H7 (cell line): ENCODE measurements around the gene NOX3. TPM values are rescaled to one million over a fixed set of nuclear protein-coding genes. Genes with fewer than 3 reads are reported as not detected.

Experiments
- DNase-seq: peaks from one replicate; pipeline ENCODE4 v3.0.0; 2012
- H3K27me3 ChIP-seq: 2 replicates; pipeline ENCODE4 v1.6.0; 2011; ENCODE audit warnings: mild to moderate bottlenecking, low read length; ENCODE audit not compliant: control insufficient read depth, insufficient read depth
- H3K36me3 ChIP-seq: replicated peaks from 2 replicates; pipeline ENCODE4 v1.5.1; 2011; ENCODE audit warnings: low read length; ENCODE audit not compliant: control insufficient read depth, insufficient read depth
- H3K4me3 ChIP-seq: 2 replicates; pipeline ENCODE4 v1.5.1; 2011; ENCODE audit warnings: low read depth, mild to moderate bottlenecking, control low read depth, low read length, moderate library complexity; ENCODE audit not compliant: insufficient read depth
- total RNA-seq: library from RNA; depleted of rRNA; stranded (reverse); fragments of >200 nt; shearing (Covaris generic); gene quantifications from 2 replicates; pipeline ENCODE4 v1.2.3, GENCODE V29; 2014

The NOX3 gene
- total RNA-seq, 1 experiment from 2014 or later: not detected

DNA sequence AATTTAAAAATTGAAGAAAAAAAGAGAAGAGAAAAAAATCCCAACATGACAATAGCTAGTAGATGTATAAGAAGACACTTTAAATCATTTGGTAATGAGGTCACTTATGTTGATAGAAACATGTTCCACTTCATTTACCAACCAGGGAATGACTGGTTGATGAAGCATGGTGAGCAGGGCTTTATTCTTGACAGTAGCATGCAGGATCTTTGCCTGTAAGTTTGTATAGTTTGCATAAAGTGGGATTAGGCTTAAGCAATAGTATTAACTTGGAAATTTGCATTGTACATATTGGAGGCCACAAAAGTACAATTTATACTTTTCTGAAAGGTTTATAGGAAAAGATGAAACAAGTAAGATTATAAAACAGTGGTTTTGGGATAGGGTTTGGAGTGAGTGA lies 67.0 kb downstream of the NOX3 start:
- no peak overlapping the region for H3K4me3 ChIP-seq
- H3K36me3 ChIP-seq: no peaks in the 10 kb centered on the region
- H3K27me3 ChIP-seq: no peaks in the 10 kb centered on the region
- no peak for DNase-seq

DNA sequence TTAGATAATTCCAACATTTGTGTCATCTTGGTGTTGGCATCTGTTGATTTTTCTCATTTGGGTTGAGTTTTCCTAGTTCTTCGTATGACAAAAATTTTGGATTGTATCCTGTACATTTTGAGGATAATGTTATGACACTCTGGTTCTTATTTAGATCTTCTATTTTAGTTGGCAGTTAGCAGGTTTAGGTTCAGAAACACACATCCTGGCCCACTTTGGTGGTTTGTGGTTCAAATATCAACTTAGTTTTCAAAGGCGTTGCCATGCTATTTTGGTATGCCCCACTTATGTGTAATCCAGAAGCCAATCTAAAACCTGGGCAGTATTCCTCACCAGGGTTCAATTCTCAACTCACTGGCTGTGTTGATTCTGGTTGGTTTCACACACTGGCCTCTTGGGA lies 68.2 kb downstream of the NOX3 start:
- H3K36me3 ChIP-seq: no peaks in the 10 kb centered on the region
- H3K27me3 ChIP-seq: no peaks in the 10 kb centered on the region
- no peak overlapping the region for H3K4me3 ChIP-seq
- DNase-seq: no peak

DNA sequence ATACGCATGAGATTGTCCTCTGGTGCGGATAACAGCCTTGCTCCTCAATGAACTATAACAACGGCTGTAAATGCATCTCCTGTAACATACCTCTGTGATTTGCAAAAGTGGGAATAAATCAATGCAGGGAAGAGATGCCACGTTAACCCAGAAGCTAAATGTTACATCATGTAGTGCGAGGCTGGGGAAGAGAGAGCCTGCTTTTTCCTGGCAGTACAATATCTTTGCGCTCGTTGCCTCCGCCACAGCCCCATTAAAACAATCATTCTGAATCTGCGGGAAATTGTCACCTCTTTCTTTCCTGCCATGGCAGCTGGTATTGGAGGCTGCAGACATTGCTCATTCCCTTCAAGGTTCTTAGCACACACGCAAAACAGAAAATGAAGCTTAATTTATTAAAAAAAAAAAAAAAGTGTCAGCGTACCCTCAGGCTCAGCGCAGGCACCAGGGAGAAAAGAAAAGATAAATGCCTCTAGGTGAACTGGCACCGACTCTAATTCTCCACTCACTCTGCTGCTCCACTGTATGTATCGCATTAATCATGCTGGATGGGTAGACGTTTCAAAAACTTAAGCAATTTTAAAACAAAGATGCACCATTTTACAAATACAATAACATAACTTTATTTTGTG lies 71.2 kb downstream of the NOX3 start:
- DNase-seq: no peak
- H3K36me3 ChIP-seq: no peaks in the 10 kb centered on the region
- H3K4me3 ChIP-seq: no peak overlapping the region
- H3K27me3 ChIP-seq: no peaks in the 10 kb centered on the region

DNA sequence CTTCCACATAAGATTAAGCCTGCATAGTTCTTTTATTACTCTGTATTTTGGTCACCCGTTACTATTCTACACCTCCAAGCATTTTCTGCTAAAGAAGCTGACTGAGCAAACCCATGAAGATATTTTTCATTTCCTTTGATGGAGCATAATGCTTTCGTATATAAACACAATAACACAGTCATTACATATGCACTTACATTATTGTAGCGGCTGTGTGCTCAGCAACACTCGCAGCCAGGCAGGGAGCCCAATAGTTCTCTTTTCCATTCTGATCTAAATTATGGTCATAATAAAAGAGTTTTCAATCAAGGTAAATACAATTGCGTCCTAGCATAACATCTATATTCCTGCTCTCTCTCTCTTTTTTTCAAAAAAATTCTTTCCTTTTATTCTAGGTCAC lies 71.7 kb downstream of the NOX3 start:
- Histone ChIP-seq H3K4me3 (no peak overlapping the region), H3K27me3 (no peaks in the 10 kb centered on the region), H3K36me3 (no peaks in the 10 kb centered on the region)
- DNase-seq: no peak

DNA sequence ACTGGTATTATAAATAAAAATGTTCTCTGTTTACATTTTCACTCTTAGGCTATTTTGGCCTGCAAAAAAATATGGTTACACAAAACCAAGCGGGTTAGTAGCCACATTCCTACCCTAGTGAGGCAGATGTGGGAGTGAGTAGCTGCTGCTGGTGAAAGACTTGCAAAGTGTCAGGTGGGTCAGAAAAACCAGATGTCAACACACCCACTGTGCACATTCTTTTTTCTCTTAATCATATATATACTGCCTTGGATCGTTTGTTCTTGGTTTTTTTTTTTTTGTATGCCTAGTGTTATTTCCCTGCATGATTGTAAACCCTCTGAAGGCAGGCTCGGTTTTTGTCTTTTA lies 73.3 kb downstream of the NOX3 start:
- Histone ChIP-seq H3K27me3 (no peaks in the 10 kb centered on the region), H3K4me3 (no peak overlapping the region), H3K36me3 (no peaks in the 10 kb centered on the region)
- no peak for DNase-seq

DNA sequence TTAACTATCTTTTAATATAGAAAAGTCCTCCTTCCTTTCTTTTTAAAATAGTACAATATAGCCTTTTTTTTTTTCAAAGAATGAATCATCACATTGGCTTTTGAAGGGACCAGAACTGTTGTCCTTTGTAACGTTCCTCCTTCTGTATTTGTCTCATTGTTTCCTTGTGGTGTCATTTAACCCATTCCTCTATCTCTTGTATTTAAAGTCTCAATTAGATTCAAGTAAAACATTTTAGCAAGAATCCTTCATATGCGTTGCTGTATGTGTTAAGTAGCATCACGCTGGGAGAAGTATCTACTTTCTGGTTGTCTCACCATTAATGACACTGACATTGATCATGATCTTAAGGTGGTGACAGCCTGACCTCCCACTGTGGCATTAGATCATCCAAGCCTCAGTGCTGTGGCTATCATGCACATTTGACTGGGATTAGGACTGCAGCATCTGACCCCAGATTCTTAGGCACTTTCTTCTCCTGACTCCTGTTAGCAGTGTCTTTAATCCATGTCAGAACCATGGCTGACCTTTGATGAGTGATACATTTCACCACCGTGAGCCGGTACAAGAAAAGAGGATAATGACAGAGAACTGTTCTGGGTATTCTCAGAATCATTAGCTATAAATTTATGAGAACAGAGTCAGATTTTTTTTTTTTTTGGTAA lies 73.8 kb downstream of the NOX3 start:
- DNase-seq: no peak
- Histone ChIP-seq H3K27me3 (no peaks in the 10 kb centered on the region), H3K4me3 (no peak overlapping the region), H3K36me3 (no peaks in the 10 kb centered on the region)

DNA sequence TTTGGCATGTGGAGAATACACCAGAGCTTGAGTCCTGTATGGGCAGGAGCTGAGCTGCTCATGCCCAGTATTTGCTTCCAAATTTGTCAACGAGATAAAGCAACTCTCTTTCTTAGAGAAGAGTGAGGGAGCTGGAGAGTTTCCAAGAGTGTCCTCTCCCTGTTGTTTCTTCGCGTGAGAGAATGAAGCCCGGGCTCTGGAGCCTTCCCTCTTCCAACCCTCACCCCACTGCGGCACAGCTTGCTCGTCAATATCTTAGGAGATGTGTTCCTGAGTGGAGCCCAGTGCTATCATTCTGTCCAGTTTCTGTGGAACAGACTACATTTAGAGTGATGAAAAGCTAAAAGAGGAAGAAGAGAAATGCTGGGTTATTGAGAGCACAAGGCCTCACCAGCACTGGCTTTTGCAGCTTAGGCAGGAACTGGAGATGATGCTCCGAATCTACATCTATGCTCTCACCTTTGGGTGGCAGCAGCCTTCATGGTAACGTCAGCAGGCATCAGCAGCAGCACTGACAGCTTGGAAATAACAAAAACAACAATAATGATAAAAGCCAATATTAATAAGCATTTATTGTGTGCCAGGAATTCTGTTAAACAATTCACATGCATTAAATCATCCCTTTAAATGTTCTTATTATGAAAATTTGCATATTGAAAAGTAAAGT lies 74.8 kb downstream of the NOX3 start:
- no peak for DNase-seq
- no peaks in the 10 kb centered on the region for H3K36me3 ChIP-seq
- H3K27me3 ChIP-seq: no peaks in the 10 kb centered on the region
- H3K4me3 ChIP-seq: no peak overlapping the region

DNA sequence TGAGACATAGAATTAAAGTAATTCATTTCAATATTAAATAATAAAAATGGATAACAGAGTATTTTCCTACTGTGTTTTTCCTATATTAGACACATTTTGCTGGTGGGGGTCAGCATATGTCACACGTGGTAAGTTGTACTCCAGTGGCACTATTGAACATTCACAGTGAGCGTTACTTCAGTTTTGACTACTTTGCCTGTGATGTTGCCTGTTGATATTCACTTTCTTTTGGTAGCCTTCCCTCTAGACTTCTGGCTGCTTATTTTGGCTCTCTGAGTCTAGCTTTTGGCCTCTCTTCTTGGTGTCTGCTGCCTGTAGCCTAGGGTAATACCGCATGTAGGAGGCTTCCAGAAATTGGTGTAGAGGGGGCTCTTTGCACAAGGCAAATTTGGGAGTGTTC lies 76.9 kb downstream of the NOX3 start:
- DNase-seq: no peak
- H3K36me3 ChIP-seq: no peaks in the 10 kb centered on the region
- H3K4me3 ChIP-seq: no peak overlapping the region
- no peaks in the 10 kb centered on the region for H3K27me3 ChIP-seq

DNA sequence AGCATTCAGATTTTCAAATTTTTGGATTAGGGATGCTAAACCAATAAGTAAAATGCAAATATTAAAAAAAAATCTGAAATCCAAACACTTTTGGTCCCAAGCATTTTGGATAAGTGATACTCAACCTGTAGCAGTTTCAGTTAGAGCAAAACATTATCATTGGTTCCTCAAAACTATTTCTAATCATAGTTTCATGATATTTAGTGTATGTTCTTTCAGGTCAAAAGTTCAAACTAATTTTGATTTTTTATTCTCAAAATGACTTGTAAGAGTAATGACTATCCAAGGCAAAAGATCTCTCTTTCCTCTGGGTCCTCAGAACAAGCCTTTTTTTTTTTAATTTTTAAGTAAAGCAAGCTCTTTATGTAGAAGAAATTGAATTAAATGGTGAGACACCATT lies 77.4 kb downstream of the NOX3 start:
- Histone ChIP-seq H3K36me3 (no peaks in the 10 kb centered on the region), H3K27me3 (no peaks in the 10 kb centered on the region), H3K4me3 (no peak overlapping the region)
- DNase-seq: no peak

DNA sequence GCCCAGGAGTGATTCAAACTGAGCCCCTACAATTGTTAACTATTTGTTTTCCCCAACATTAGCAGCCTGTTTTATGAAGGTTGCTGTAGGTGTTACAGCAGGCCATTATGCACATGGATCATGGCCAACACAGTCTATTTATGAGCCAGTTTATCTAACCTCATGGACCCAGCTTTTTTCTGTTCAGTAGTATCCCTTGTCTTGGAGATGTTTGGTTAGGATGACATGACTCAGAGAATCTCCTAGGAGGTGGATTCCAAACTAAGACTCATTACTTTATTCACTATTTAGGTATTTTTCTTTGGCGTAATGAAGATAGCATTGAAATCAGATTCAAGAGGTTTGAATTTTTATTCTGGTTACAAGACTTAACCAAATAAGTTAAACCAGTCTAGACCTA lies 78.6 kb downstream of the NOX3 start:
- no peak for DNase-seq
- no peak overlapping the region for H3K4me3 ChIP-seq
- H3K27me3 ChIP-seq: no peaks in the 10 kb centered on the region
- H3K36me3 ChIP-seq: no peaks in the 10 kb centered on the region

DNA sequence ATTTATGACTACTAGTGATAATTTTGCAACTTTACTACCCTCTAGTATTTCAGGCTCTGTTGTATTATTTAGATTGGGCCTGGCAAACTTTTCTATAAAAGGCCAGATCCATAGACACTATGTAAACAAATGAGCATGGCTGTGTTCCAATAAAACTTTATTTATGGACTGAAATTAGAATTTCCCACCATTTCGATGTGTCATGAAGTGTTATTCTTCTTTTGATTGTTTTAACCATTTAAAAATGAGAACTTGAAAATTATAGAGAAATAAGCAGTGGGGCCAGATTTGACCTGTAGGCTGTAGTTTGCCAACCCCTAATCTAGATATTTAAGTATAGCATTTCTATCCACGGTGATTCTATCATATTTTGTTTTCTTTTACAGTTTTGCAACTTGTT lies 79.8 kb downstream of the NOX3 start:
- no peaks in the 10 kb centered on the region for H3K27me3 ChIP-seq
- no peaks in the 10 kb centered on the region for H3K36me3 ChIP-seq
- H3K4me3 ChIP-seq: no peak overlapping the region
- no peak for DNase-seq

DNA sequence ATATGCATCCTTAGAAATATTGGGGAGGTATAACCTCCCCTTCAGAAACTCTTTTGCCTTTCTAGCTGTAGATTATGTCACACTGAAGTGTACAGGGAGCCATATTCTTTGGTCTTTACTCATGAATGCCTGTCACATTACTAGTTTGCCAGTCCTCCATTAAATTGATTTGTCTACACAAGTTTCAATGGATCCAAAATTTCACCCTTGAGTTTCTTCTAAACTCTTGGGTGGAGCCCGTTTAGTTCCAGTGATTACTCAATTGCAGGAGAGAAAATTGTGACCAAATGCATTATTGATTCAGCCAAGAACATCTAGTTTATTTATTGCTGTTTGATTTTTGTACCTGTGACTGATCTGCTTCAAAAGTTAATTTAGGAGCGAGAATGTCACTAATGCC lies 81.0 kb downstream of the NOX3 start:
- Histone ChIP-seq H3K27me3 (no peaks in the 10 kb centered on the region), H3K36me3 (no peaks in the 10 kb centered on the region)
- DNase-seq: no peak

DNA sequence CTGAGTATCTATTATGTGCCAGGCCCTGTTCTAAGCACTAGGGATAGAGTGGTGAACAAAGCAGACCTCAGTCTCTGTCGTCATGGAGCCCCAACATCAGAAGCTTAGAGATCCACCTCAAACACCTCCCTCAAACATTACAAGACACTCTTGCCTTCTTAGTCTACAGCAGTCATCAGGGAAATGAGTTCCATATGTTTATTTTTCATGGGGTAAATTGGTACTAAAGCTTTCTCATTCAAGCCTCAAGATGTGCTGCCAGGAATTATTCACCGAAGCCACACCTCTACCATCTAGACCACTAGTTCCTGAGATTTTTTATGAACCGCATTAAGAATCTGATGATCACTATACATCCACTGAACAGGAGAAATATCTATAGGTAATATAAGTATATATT lies 82.4 kb downstream of the NOX3 start:
- Histone ChIP-seq H3K27me3 (no peaks in the 10 kb centered on the region), H3K4me3 (no peak overlapping the region), H3K36me3 (no peaks in the 10 kb centered on the region)
- no peak for DNase-seq

More for the DNA sequence above, 81.0 kb downstream of the NOX3 start:
- no peak overlapping the region for H3K4me3 ChIP-seq

DNA sequence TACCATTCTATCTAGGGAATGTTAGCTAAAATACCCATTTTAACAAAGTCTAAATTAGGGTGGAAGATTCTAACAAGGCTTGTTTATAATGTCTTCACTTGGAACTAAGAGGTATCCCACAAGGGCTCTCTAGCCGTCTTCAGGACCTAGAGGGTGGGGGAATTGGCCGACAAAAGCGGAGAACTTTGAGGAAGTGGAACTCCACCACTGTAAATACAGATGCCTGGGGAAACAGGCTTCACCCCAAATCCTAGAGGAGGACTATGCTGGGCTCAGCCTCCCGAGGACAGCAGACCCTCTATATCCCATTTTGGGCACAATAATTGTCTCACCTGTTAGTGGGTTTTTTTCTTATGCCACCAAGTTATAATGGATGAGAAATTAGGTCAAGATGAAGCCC lies 83.4 kb downstream of the NOX3 start:
- no peak overlapping the region for H3K4me3 ChIP-seq
- H3K27me3 ChIP-seq: no peaks in the 10 kb centered on the region
- DNase-seq: no peak
- no peaks in the 10 kb centered on the region for H3K36me3 ChIP-seq

DNA sequence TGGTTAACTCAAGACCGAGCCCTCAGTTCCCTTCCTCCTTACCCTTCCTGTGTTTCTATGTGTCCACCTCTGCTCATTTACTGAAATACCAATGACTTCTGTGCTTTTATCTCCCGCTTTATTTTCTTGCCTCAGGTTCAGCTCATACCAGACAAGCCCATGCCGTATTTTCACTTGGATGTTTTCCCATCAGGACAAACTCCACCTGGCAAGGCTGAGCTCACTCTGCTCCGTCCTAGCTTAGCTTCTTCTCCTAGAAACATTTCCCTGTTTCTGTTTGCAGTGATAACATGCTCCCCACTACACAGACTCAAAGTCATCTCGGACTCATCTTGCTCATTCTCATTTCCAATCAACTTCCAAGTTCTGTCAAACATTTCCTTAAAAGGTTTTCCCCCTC lies 84.4 kb downstream of the NOX3 start:
- no peaks in the 10 kb centered on the region for H3K36me3 ChIP-seq
- no peak overlapping the region for H3K4me3 ChIP-seq
- H3K27me3 ChIP-seq: no peaks in the 10 kb centered on the region
- DNase-seq: no peak
